Colonic mucosa (tissue), 4 donors: ENCODE data around the gene IKZF3. TPM values are rescaled to one million over a fixed set of nuclear protein-coding genes. Genes with fewer than 3 reads are reported as not detected.
"Not testable (repeated sequence)": the region's sequence is repeated elsewhere in the genome, so short reads cannot be mapped to it uniquely, and the experiment has no call there.

Experiments
- DNase-seq: peaks from one replicate; pipeline ENCODE4 v3.0.0-alpha.2; 2020
- H3K27ac ChIP-seq: fragments of 200-600 bp; one replicate; pipeline ENCODE4 v1.8.0; 2021
- H3K27me3 ChIP-seq: fragments of 200-600 bp; one replicate; pipeline ENCODE4 v1.8.0; 2021
- H3K36me3 ChIP-seq: fragments of 200-600 bp; one replicate; pipeline ENCODE4 v1.8.0; 2021
- H3K4me1 ChIP-seq: fragments of 200-600 bp; one replicate; pipeline ENCODE4 v1.8.0; 2021; ENCODE audit warnings: mild to moderate bottlenecking
- H3K4me3 ChIP-seq: fragments of 200-600 bp; one replicate; pipeline ENCODE4 v1.8.0; 2021
- H3K9ac ChIP-seq, 2 donors: one replicate each; pipeline ENCODE4 v1.7.0; 2013; ENCODE audit warnings: control low read depth in 2 of 2, low read depth in 2 of 2, low read length in 2 of 2
- H3K9me3 ChIP-seq: fragments of 200-600 bp; one replicate; pipeline ENCODE4 v1.8.0; 2021
- intact Hi-C: fragments of 100-400 bp; cut with DNase I; formaldehyde crosslinking; loops from one replicate; pipeline ENCODE4 v1.14.1; 2022
- microRNA-seq: library from miRNA; unstranded; fragments of <30 nt; microRNA quantifications from one replicate; pipeline ENCODE4, GENCODE V29; 2019
- total RNA-seq, 2 donors: library from RNA; stranded (reverse); fragmentation: NEBNext Ultra II Directional in 1 of 2; extraction: Animal tissue kit (Norgen Biotek cat#: 25700) in 1 of 2; gene quantifications; one replicate each; pipeline ENCODE4 v1.2.1, GENCODE V29; 2021
- TF ChIP-seq, protein P1 (sequence below): fragments of 200-600 bp; IDR thresholded peaks from one replicate; pipeline ENCODE4 v1.8.0; 2022; ENCODE audit warnings: antibody characterized with exemption, mild to moderate bottlenecking
- donor health status: healthy.
- donor health status: DM: no; HTN: no; CAD: no.
- donor health status: DM: no; HTN: no; CAD: no.

The IKZF3 gene
- total RNA-seq, 2 donors from 2014 or later = 1.8 to 2.0 TPM

DNA sequence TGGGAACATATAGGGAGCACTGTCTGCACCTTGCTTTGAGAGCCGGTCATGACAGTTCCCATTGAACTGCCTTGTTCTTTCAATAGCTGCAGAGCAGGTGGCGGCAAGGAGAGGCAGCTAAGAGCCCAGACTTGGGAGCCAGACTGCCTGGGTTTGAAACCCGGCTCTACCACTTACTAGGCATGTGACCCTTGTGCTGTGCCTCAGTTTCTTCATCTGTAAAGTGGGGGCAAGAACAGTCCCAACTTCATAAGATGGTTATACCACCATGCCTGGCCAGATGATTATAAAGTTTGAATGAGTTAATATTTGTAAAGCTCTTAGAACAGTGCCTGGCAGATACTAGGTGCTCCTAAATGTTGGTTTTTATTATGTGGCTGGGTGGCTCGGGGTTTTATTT is 149.9 kb downstream of the IKZF3 start:
- no peak overlapping the region for H3K4me3 ChIP-seq
- H3K4me1 ChIP-seq = peaks cover 8% of the 10 kb centered on the region
- H3K27ac ChIP-seq = no peak overlapping the region
- intact Hi-C loops = no loop called here
- no peaks in the 10 kb centered on the region for H3K36me3 ChIP-seq
- no peak for DNase-seq
- TF ChIP-seq, protein P1, sequence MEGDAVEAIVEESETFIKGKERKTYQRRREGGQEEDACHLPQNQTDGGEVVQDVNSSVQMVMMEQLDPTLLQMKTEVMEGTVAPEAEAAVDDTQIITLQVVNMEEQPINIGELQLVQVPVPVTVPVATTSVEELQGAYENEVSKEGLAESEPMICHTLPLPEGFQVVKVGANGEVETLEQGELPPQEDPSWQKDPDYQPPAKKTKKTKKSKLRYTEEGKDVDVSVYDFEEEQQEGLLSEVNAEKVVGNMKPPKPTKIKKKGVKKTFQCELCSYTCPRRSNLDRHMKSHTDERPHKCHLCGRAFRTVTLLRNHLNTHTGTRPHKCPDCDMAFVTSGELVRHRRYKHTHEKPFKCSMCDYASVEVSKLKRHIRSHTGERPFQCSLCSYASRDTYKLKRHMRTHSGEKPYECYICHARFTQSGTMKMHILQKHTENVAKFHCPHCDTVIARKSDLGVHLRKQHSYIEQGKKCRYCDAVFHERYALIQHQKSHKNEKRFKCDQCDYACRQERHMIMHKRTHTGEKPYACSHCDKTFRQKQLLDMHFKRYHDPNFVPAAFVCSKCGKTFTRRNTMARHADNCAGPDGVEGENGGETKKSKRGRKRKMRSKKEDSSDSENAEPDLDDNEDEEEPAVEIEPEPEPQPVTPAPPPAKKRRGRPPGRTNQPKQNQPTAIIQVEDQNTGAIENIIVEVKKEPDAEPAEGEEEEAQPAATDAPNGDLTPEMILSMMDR = no peak
- no peaks in the 10 kb centered on the region for H3K9me3 ChIP-seq
- no peak overlapping the region for H3K9ac ChIP-seq
- no peaks in the 10 kb centered on the region for H3K27me3 ChIP-seq

- Histone ChIP-seq H3K36me3 (peaks cover 9% of the 10 kb centered on the region), H3K4me3 (no peak overlapping the region), H3K9me3 (no peaks in the 10 kb centered on the region), H3K27me3 (no peaks in the 10 kb centered on the region), H3K9ac (no peak overlapping the region), H3K4me1 (peaks cover 9% of the 10 kb centered on the region), H3K27ac (no peak overlapping the region)
- DNase-seq = no peak
- intact Hi-C loops = no loop called here
- TF ChIP-seq, protein P1 = no peak
Observed at GRCh38 chr17:39711851-39712250, 152.3 kb downstream of the IKZF3 start.

GRCh38 chr17:39711071-39711470 is 153.0 kb downstream of the IKZF3 start:
- H3K36me3 ChIP-seq, H3K9me3 ChIP-seq, H3K9ac ChIP-seq, H3K27ac ChIP-seq, H3K4me3 ChIP-seq, DNase-seq, intact Hi-C loops, H3K27me3 ChIP-seq: not testable (repeated sequence)
- H3K4me1 ChIP-seq = peaks cover 11% of the 10 kb centered on the region

DNA sequence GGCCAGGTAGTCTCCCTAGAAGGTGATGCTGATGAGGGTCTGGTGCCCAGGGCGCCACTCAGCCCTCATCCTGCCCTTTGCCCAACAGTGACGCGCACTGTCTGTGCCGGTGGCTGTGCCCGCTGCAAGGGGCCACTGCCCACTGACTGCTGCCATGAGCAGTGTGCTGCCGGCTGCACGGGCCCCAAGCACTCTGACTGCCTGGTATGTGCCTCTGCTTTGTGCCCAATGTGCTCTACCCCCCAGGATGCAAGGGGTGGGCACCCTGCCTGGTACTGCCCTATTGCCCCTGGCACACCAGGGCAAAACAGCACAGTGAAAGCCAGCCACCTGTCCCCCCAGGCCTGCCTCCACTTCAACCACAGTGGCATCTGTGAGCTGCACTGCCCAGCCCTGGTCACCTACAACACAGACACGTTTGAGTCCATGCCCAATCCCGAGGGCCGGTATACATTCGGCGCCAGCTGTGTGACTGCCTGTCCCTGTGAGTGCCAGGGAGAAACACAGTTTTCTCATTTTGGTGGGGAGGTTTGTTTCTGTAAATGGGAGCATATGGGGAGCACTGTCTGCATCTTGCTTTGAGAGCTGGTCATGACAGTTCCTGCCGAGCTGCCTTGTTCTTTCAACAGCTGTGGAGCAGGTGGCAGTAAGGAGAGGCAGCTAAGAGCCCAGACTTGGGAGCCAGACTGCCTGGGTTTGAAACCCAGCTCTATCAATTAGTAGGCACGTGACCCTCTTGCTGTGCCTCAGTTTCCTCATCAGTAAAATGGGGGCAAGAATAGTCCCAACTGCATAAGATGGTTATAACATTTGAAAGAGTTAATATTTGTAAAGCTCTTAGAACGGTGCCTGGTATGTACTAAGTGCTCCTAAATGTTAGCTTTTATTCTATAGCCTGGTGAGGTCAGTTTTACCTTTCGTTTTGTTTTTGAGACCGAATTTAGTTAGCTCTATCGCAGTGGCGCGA is 153.8 kb downstream of the IKZF3 start:
- Histone ChIP-seq H3K9ac (no peak overlapping the region), H3K36me3 (peaks cover 9% of the 10 kb centered on the region), H3K4me3 (no peak overlapping the region), H3K27me3 (no peaks in the 10 kb centered on the region), H3K9me3 (no peaks in the 10 kb centered on the region), H3K27ac (no peak overlapping the region), H3K4me1 (peaks cover 11% of the 10 kb centered on the region)
- intact Hi-C loops = no loop called here
- DNase-seq = no peak
- TF ChIP-seq, protein P1 = no peak

GRCh38 chr17:39709319-39709997 is 154.7 kb downstream of the IKZF3 start:
- H3K27ac ChIP-seq = no peak overlapping the region
- no peak overlapping the region for H3K4me3 ChIP-seq
- no peaks in the 10 kb centered on the region for H3K27me3 ChIP-seq
- peaks cover 19% of the 10 kb centered on the region for H3K4me1 ChIP-seq
- H3K36me3 ChIP-seq = peaks cover 9% of the 10 kb centered on the region
- intact Hi-C loops = no loop called here
- no peak overlapping the region for H3K9ac ChIP-seq
- DNase-seq = no peak
- no peaks in the 10 kb centered on the region for H3K9me3 ChIP-seq
- TF ChIP-seq, protein P1 = no peak

Small RNA genes lying within 50 kb of the gene (microRNA-seq; reads per million reads assigned to microRNA genes)
- gene MIR4728 = 2.8 reads per million

Other genes with a start within 250 kb of the IKZF3 start
- 100 to 1,000 TPM; 331 to 350 TPM for gene PPP1R1B, start 237.4 kb downstream of the IKZF3 start, total RNA-seq
- 10 to 100 TPM; 30.0 to 41.3 TPM for gene STARD3, start 227.2 kb downstream of the IKZF3 start, total RNA-seq
- 1 to 10 TPM in 1 of 2 donors, under 1 TPM in 1; 0.49 to 1.2 TPM for gene TCAP, start 199.0 kb downstream of the IKZF3 start, total RNA-seq
- gene PNMT, start 195.9 kb downstream of the IKZF3 start, total RNA-seq = under 1 TPM in 1 of 2 donors, not detected in 1; 0.47 TPM
- gene PGAP3, start 176.3 kb downstream of the IKZF3 start, total RNA-seq = 10 to 100 TPM; 37.3 to 42.0 TPM
- 100 to 1,000 TPM; 153 to 174 TPM for gene ERBB2, start 164.2 kb downstream of the IKZF3 start, total RNA-seq
- gene MIEN1, start 133.8 kb downstream of the IKZF3 start, total RNA-seq = 100 to 1,000 TPM in 1 of 2 donors, 10 to 100 TPM in 1; 74.1 to 103 TPM
- gene GRB7, start 126.4 kb downstream of the IKZF3 start, total RNA-seq = 10 to 100 TPM; 22.4 to 40.9 TPM
- not detected for gene ZPBP2, start 3.9 kb upstream of the IKZF3 start, total RNA-seq
- 10 to 100 TPM; 68.2 to 79.7 TPM for gene GSDMB, start 54.3 kb upstream of the IKZF3 start, total RNA-seq
- gene ORMDL3, start 63.3 kb upstream of the IKZF3 start, total RNA-seq = 10 to 100 TPM; 57.2 to 69.3 TPM
- gene LRRC3C, start 63.4 kb upstream of the IKZF3 start, total RNA-seq = not detected
- gene GSDMA, start 98.7 kb upstream of the IKZF3 start, total RNA-seq = under 1 TPM; 0.17 to 0.90 TPM
- 100 to 1,000 TPM; 106 to 152 TPM for gene PSMD3, start 116.5 kb upstream of the IKZF3 start, total RNA-seq
- under 1 TPM in 1 of 2 donors, not detected in 1; 0.37 TPM for gene CSF3, start 151.1 kb upstream of the IKZF3 start, total RNA-seq
- 100 to 1,000 TPM in 1 of 2 donors, 10 to 100 TPM in 1; 80.1 to 111 TPM for gene MED24, start 190.1 kb upstream of the IKZF3 start, total RNA-seq
- 10 to 100 TPM; 40.3 to 44.5 TPM for gene THRA, start 198.7 kb upstream of the IKZF3 start, total RNA-seq
- gene NR1D1, start 236.3 kb upstream of the IKZF3 start, total RNA-seq = 10 to 100 TPM in 1 of 2 donors, 1 to 10 TPM in 1; 4.8 to 18.8 TPM